Measurements from ENCODE around the gene MIX23.

MIX23 gene

GRCh38 chr3:122389892-122390291 is 6.9 kb upstream of the MIX23 start (continued):
- TF ChIP-seq ZNF707 (tag by site-specific recombination; IDR thresholded peaks at IDR 0.05): no peak
- no peak for TF ChIP-seq ZNF18 (tag by site-specific recombination; IDR thresholded peaks at IDR 0.05)
- no peak for TF ChIP-seq ZNF76 (tag by site-specific recombination; IDR thresholded peaks at IDR 0.05; ENCODE audit: borderline replicate concordance, low read depth)
- TF ChIP-seq ZNF138 (tag by site-specific recombination; IDR thresholded peaks at IDR 0.05; ENCODE audit: borderline replicate concordance): no peak
- no peak for TF ChIP-seq WT1 (tag by site-specific recombination; IDR thresholded peaks at IDR 0.05)
- no peak for TF ChIP-seq ZNF785 (tag by site-specific recombination; IDR thresholded peaks at IDR 0.05)
- no peak for TF ChIP-seq ZNF24 (tag by site-specific recombination; IDR thresholded peaks at IDR 0.05)
- no peak for TF ChIP-seq BCL11B (tag by site-specific recombination; IDR thresholded peaks at IDR 0.05; ENCODE audit: low read depth)
- no peak for TF ChIP-seq KLF9 (tag by site-specific recombination; IDR thresholded peaks at IDR 0.05; ENCODE audit: low read depth)
- TF ChIP-seq ZNF488 (tag by site-specific recombination; IDR thresholded peaks at IDR 0.05): no peak

GRCh38 chr3:122389197-122389596 is 6.2 kb upstream of the MIX23 start:
- H3K36me3 ChIP-seq (ENCODE audit: control insufficient read depth in 2 of 2, insufficient read depth in 1 of 2, low read length in 2 of 2): peaks cover 0 to 11% of the 10 kb centered on the region in 2 experiments; a peak in 2 of 3 replicates
- H3K4me3 ChIP-seq (ENCODE audit: low read depth, low read length): no peak overlapping the region
- ChIA-PET POLR2A (no interaction called here), CTCF (interaction anchor here (0.5 to 0.9 kb wide), 3 partner anchors 69 to 291 kb away, joined by 3 to 4 read pairs (median 4); no protein-coding TSS in a partner anchor)
- no peaks in the 10 kb centered on the region for H3K4me1 ChIP-seq (ENCODE audit: control insufficient read depth, insufficient read depth, low read length)
- no peaks in the 10 kb centered on the region for H3K9me3 ChIP-seq (ENCODE audit: control insufficient read depth, insufficient read depth, low read depth, low read length)
- H3K27ac ChIP-seq (ENCODE audit: extremely low read depth, low read depth, low read length): no peak overlapping the region
- TF ChIP-seq ZNF133 (tag by site-specific recombination; IDR thresholded peaks at IDR 0.05) (no peak), MZF1 (tag by site-specific recombination; IDR thresholded peaks at IDR 0.05; ENCODE audit: borderline replicate concordance) (no peak), ZNF394 (tag by site-specific recombination; IDR thresholded peaks at IDR 0.05; ENCODE audit: borderline replicate concordance) (no peak), ZNF843 (tag by site-specific recombination; IDR thresholded peaks at IDR 0.05) (no peak), ZNF768 (tag by site-specific recombination; IDR thresholded peaks at IDR 0.05) (no peak), KLF8 (tag by site-specific recombination; IDR thresholded peaks at IDR 0.05) (no peak), GLI4 (tag by site-specific recombination; IDR thresholded peaks at IDR 0.05) (no peak)

GRCh38 chr3:122387709-122388108 is 4.7 kb upstream of the MIX23 start:
- no peak for TF ChIP-seq ZNF221 (tag by site-specific recombination; IDR thresholded peaks at IDR 0.05; ENCODE audit: borderline replicate concordance)
- TF ChIP-seq GLIS1 (tag by site-specific recombination; IDR thresholded peaks at IDR 0.05): no peak
- TF ChIP-seq ZNF560 (tag by site-specific recombination; IDR thresholded peaks at IDR 0.05; ENCODE audit: borderline replicate concordance): no peak
- no peak for TF ChIP-seq ZNF585B (tag by site-specific recombination; IDR thresholded peaks at IDR 0.05)
- TF ChIP-seq ZNF561 (tag by site-specific recombination; IDR thresholded peaks at IDR 0.05; ENCODE audit: borderline replicate concordance): no peak
- no peak for TF ChIP-seq SP3 (tag by site-specific recombination; IDR thresholded peaks at IDR 0.05)
- TF ChIP-seq ZNF580 (tag by site-specific recombination; IDR thresholded peaks at IDR 0.05): no peak
- TF ChIP-seq ZNF140 (tag by site-specific recombination; IDR thresholded peaks at IDR 0.05): no peak
- ChIA-PET CTCF (no interaction called here), POLR2A (no interaction called here)
- H3K36me3 ChIP-seq (ENCODE audit: control insufficient read depth in 2 of 2, insufficient read depth in 1 of 2, low read length in 2 of 2): peaks cover 0 to 11% of the 10 kb centered on the region in 2 experiments; a peak in 2 of 3 replicates
- no peaks in the 10 kb centered on the region for H3K9me3 ChIP-seq (ENCODE audit: control insufficient read depth, insufficient read depth, low read depth, low read length)
- H3K27ac ChIP-seq (ENCODE audit: extremely low read depth, low read depth, low read length): no peak overlapping the region
- no peaks in the 10 kb centered on the region for H3K4me1 ChIP-seq (ENCODE audit: control insufficient read depth, insufficient read depth, low read length)
- no peak overlapping the region for H3K4me3 ChIP-seq (ENCODE audit: low read depth, low read length)
